ENCODE results near the gene CTDSPL.

- TF ChIP-seq PCBP2 (optimal IDR thresholded peaks at IDR 0.05; ENCODE audit: low read depth, low read length, poor library complexity, severe bottlenecking) (no peak), CTCF (CRISPR knock-in tag; IDR thresholded peaks at IDR 0.05) (no peak), POLR2AphosphoS5 (IDR thresholded peaks at IDR 0.05; ENCODE audit: low read depth, low read length) (no peak), EP300 (IDR thresholded peaks at IDR 0.05; ENCODE audit: low read depth in 2 of 2, low read length in 2 of 2) (no peak), EP300 (CRISPR knock-in tag; IDR thresholded peaks at IDR 0.05; ENCODE audit: borderline replicate concordance) (no peak), DNMT1 (CRISPR knock-in tag; IDR thresholded peaks at IDR 0.05) (no peak), FOXA1 (IDR thresholded peaks at IDR 0.05) (no peak), FOXA1 (CRISPR knock-in tag; IDR thresholded peaks at IDR 0.05) (no peak), ZNF83 (CRISPR knock-in tag; IDR thresholded peaks at IDR 0.05; ENCODE audit: borderline replicate concordance) (no peak), KDM1A (CRISPR knock-in tag; IDR thresholded peaks at IDR 0.05) (no peak), NR3C1 (CRISPR knock-in tag; IDR thresholded peaks at IDR 0.05) (no peak)
- TF ChIP-seq, protein P1, sequence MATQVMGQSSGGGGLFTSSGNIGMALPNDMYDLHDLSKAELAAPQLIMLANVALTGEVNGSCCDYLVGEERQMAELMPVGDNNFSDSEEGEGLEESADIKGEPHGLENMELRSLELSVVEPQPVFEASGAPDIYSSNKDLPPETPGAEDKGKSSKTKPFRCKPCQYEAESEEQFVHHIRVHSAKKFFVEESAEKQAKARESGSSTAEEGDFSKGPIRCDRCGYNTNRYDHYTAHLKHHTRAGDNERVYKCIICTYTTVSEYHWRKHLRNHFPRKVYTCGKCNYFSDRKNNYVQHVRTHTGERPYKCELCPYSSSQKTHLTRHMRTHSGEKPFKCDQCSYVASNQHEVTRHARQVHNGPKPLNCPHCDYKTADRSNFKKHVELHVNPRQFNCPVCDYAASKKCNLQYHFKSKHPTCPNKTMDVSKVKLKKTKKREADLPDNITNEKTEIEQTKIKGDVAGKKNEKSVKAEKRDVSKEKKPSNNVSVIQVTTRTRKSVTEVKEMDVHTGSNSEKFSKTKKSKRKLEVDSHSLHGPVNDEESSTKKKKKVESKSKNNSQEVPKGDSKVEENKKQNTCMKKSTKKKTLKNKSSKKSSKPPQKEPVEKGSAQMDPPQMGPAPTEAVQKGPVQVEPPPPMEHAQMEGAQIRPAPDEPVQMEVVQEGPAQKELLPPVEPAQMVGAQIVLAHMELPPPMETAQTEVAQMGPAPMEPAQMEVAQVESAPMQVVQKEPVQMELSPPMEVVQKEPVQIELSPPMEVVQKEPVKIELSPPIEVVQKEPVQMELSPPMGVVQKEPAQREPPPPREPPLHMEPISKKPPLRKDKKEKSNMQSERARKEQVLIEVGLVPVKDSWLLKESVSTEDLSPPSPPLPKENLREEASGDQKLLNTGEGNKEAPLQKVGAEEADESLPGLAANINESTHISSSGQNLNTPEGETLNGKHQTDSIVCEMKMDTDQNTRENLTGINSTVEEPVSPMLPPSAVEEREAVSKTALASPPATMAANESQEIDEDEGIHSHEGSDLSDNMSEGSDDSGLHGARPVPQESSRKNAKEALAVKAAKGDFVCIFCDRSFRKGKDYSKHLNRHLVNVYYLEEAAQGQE (IDR thresholded peaks at IDR 0.05; ENCODE audit: borderline replicate concordance in 1 of 2, low read depth in 1 of 2, low read length in 2 of 2) = no peak
- TF ChIP-seq, protein P2, sequence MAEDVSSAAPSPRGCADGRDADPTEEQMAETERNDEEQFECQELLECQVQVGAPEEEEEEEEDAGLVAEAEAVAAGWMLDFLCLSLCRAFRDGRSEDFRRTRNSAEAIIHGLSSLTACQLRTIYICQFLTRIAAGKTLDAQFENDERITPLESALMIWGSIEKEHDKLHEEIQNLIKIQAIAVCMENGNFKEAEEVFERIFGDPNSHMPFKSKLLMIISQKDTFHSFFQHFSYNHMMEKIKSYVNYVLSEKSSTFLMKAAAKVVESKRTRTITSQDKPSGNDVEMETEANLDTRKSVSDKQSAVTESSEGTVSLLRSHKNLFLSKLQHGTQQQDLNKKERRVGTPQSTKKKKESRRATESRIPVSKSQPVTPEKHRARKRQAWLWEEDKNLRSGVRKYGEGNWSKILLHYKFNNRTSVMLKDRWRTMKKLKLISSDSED (CRISPR knock-in tag; IDR thresholded peaks at IDR 0.05) = no peak
Measured at GRCh38 chr3:37847689-37848088, 14.0 kb upstream of the CTDSPL start.

All from HepG2 (cell line).